PC-9 (cell line): Measurements from ENCODE around the gene RAPGEF1. TPM values are rescaled to one million over a fixed set of nuclear protein-coding genes. Genes with fewer than 3 reads are reported as not detected.

Experiments used
- BruUV-seq: library from RNA; stranded (reverse); fragments of 400-500 nt; replicated peaks from 2 replicates; lab custom pipeline; 2021; lab: Mats Ljungman, UMichigan
- CTCF ChIA-PET: fragments of 300-600 bp; sonication (Branson Sonifier 250); formaldehyde crosslinking; loops from one replicate; lab custom pipeline; 2022; ENCODE audit warnings: antibody characterized with exemption; lab: Charles Lee
- POLR2A ChIA-PET: fragments of 300-600 bp; sonication (Branson Sonifier 250); formaldehyde crosslinking; loops from one replicate; lab custom pipeline; 2022; ENCODE audit warnings: antibody characterized with exemption; ENCODE audit not compliant: unreplicated experiment; lab: Charles Lee
- DNase-seq, 2 experiments: peaks; one replicate each; pipeline versions ENCODE4 v3.0.0 to v3.0.0-alpha.2; 2015 to 2022; ENCODE audit warnings: mixed read lengths in 1 of 2
- H2AFZ ChIP-seq: fragments of 200-600 bp; sonication (generic); 2 replicates; pipeline ENCODE4 v1.8.1; 2017; ENCODE audit warnings: antibody characterized with exemption
- H3F3A ChIP-seq: fragments of 200-600 bp; sonication (generic); 2 replicates; pipeline ENCODE4 v1.8.1; 2017; ENCODE audit warnings: antibody characterized with exemption, mild to moderate bottlenecking, low read depth; ENCODE audit not compliant: insufficient read depth
- H3K27ac ChIP-seq: fragments of 200-600 bp; sonication (generic); 2 replicates; pipeline ENCODE4 v1.6.1; 2016; ENCODE audit warnings: mixed run types
- H3K27me3 ChIP-seq: fragments of 200-600 bp; sonication (generic); 2 replicates; pipeline ENCODE4 v1.6.1; 2016; ENCODE audit warnings: low read depth, mixed run types; ENCODE audit not compliant: insufficient read depth
- H3K36me3 ChIP-seq: fragments of 200-600 bp; sonication (generic); 2 replicates; pipeline ENCODE4 v1.6.1; 2016; ENCODE audit warnings: low read depth, mixed run types
- H3K4me1 ChIP-seq: fragments of 200-600 bp; sonication (generic); replicated peaks from 2 replicates; pipeline ENCODE4 v1.6.1; 2016; ENCODE audit warnings: mixed run types; ENCODE audit not compliant: insufficient read depth
- H3K4me2 ChIP-seq: fragments of 200-600 bp; sonication (generic); 2 replicates; pipeline ENCODE4 v1.6.1; 2017; ENCODE audit warnings: mixed run types
- H3K4me3 ChIP-seq: fragments of 200-600 bp; sonication (generic); 2 replicates; pipeline ENCODE4 v1.6.1; 2016; ENCODE audit warnings: mixed run types
- H3K79me2 ChIP-seq: fragments of 200-600 bp; sonication (generic); 2 replicates; pipeline ENCODE4 v1.6.1; 2017; ENCODE audit warnings: low read depth, mixed run types
- H3K9me2 ChIP-seq: fragments of 200-600 bp; sonication (generic); 2 replicates; pipeline ENCODE4 v1.8.1; 2017; ENCODE audit warnings: mild to moderate bottlenecking; ENCODE audit not compliant: insufficient read depth
- H3K9me3 ChIP-seq: fragments of 200-600 bp; sonication (generic); 2 replicates; pipeline ENCODE4 v1.8.1; 2016; ENCODE audit warnings: low read depth; ENCODE audit not compliant: insufficient read depth
- H4K20me1 ChIP-seq: fragments of 200-600 bp; sonication (generic); 2 replicates; pipeline ENCODE4 v1.8.1; 2017; ENCODE audit not compliant: insufficient read depth
- EZH2 ChIP-seq: fragments of 200-600 bp; sonication (generic); IDR thresholded peaks from 2 replicates; pipeline ENCODE4 v1.8.0; 2017; ENCODE audit warnings: antibody characterized with exemption, low read depth
- intact Hi-C: fragments of 100-400 bp; cut with micrococcal nuclease; formaldehyde crosslinking; loops from one replicate; pipeline ENCODE4 v1.10.0; 2022; ENCODE audit not compliant: unreplicated experiment
- total RNA-seq: library from RNA; stranded (reverse); gene quantifications from 2 replicates; pipeline ENCODE4 v1.2.3, GENCODE V29; 2021
- TF ChIP-seq, protein P1 (sequence below): fragments of 200-600 bp; sonication (generic); conservative IDR thresholded peaks from 2 replicates; pipeline ENCODE4 v1.6.1; 2017; ENCODE audit warnings: mixed run types, antibody characterized with exemption, mild to moderate bottlenecking, moderate library complexity

Gene RAPGEF1
- total RNA-seq, 1 experiment from 2014 or later = 66.5 TPM

DNA sequence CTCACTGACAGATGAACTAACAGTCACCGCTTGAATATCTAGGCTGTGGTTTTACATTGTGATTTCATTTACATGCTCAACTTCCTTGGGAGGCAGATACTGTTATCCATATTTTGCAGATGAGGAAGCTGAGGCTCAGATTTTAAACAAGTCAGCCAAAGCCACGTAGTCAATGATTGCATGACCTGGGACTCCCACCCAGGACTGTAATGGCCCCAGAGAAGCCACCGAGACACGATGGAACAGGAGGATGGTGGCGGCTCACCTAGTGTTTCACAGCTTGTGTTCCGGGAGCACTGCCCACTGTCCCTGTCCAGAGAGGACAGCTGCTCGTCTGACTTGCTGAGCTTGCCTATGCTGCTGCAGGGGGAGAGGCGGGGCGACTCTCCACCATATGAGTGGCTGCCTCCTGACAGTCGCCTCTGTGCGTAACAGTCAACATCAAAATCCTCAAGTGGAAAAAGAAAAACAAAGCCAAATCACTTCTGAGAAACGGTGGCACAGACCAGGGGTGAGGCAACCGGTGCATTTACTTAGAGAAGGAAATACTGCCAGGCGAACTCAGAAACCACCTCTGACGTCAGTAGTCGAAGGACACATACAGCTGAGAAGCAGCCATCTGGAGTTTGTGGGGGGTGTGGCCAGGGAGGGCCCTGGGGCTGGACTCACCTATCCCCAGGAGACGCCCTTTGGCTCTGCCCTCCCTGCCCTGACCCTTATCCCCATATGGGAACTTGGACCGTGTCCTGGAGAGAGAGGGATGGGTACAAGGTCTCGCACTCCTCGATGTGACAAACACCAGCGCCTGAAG is 112.0 kb downstream of the RAPGEF1 start:
- Histone ChIP-seq H2AFZ (no peak overlapping the region), H4K20me1 (0 out of 2 replicates have a peak, but pooled peaks cover 3% of the 10 kb centered on the region), H3K79me2 (no peaks in the 10 kb centered on the region), H3K9me3 (no peaks in the 10 kb centered on the region), H3K4me1 (peaks cover 12% of the 10 kb centered on the region; the same call in 1 of the 2 replicates), H3K27me3 (no peaks in the 10 kb centered on the region), H3F3A (peaks cover 6% of the 10 kb centered on the region; the same call in 1 of the 2 replicates), H3K9me2 (no peaks in the 10 kb centered on the region), H3K4me3 (no peak overlapping the region), H3K36me3 (no peaks in the 10 kb centered on the region), H3K27ac (no peak overlapping the region), H3K4me2 (no peak overlapping the region)
- CTCF ChIA-PET = no interaction called here
- no peak for DNase-seq
- no peak for TF ChIP-seq EZH2
- TF ChIP-seq, protein P1, sequence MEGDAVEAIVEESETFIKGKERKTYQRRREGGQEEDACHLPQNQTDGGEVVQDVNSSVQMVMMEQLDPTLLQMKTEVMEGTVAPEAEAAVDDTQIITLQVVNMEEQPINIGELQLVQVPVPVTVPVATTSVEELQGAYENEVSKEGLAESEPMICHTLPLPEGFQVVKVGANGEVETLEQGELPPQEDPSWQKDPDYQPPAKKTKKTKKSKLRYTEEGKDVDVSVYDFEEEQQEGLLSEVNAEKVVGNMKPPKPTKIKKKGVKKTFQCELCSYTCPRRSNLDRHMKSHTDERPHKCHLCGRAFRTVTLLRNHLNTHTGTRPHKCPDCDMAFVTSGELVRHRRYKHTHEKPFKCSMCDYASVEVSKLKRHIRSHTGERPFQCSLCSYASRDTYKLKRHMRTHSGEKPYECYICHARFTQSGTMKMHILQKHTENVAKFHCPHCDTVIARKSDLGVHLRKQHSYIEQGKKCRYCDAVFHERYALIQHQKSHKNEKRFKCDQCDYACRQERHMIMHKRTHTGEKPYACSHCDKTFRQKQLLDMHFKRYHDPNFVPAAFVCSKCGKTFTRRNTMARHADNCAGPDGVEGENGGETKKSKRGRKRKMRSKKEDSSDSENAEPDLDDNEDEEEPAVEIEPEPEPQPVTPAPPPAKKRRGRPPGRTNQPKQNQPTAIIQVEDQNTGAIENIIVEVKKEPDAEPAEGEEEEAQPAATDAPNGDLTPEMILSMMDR = no peak
- intact Hi-C loops = no loop called here
- POLR2A ChIA-PET = no interaction called here
- BruUV-seq = no TSS peak

DNA sequence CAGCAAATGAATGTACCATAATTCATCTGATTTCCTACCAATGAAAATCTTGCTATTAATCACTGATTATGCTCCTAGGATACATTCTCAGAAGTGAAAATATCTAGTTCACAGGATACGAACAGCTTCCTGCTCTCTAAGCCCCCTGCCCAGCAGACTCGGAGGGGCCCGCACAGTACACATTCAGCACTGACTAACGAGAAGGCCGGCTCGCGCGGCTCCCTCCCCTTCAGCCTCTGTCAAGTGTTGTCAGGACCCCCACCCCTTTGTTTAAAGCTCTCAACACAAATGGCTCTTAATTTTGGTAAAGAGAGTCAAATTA is 112.6 kb downstream of the RAPGEF1 start:
- TF ChIP-seq, protein P1 = no peak
- no peak for TF ChIP-seq EZH2
- no TSS peak for BruUV-seq
- Histone ChIP-seq H3K27me3 (no peaks in the 10 kb centered on the region), H3K9me2 (no peaks in the 10 kb centered on the region), H4K20me1 (0 out of 2 replicates have a peak, but pooled peaks cover 3% of the 10 kb centered on the region), H3F3A (peaks cover 6% of the 10 kb centered on the region; the same call in 1 of the 2 replicates), H3K4me3 (no peak overlapping the region), H3K36me3 (no peaks in the 10 kb centered on the region), H3K79me2 (no peaks in the 10 kb centered on the region), H2AFZ (no peak overlapping the region), H3K27ac (no peak overlapping the region), H3K4me2 (no peak overlapping the region), H3K9me3 (no peaks in the 10 kb centered on the region), H3K4me1 (peaks cover 12% of the 10 kb centered on the region; the same call in 1 of the 2 replicates)
- DNase-seq = no peak
- intact Hi-C loops = no loop called here
- ChIA-PET CTCF (no interaction called here), POLR2A (interaction anchor here (0.6 kb wide), 1 partner anchor 446 kb away, joined by 7 read pairs; no protein-coding TSS in a partner anchor)

DNA sequence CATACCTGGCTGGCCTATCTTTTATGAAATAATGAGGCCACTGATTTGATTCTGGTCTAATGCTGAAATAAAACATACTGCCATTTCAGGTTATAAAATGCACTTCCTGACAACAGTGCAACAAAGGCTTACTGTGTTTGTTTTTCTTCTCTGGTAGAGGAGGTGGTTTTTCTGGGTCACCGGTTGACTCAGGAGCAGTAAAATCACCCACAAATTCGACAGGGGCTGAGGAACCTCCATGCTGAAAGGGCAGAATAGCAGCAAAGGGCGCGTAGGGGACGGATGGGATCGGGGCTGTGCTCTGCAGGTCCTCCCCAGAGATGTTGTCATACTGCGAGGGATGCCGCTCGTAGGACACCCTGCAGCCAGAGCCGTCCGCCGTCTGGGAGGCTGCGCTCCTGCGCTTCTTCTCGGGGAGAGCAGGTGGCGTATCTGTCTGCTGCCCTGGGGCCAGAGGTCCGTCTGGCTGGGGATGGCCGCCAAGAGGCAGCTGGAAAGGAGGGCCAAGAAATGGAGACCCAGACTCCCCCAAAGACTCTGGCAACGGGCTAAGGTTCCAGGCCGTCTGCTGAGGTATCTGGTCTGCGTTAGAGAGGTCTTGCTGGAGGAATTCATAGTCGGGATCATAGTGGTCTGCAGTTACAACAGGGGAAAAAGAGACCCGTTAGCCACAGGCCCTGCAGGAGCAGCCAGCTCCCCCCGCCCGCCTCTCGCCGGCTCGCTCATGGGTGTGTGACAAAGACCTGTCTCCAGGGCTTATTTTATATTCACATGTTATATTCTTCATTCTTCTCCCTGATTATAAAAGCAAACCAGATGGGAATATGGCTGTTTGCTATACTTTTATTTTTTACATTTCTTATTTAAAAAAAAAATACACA is 113.8 kb downstream of the RAPGEF1 start:
- Histone ChIP-seq H3K4me3 (no peak overlapping the region), H2AFZ (no peak overlapping the region), H3K27me3 (no peaks in the 10 kb centered on the region), H3K4me2 (no peak overlapping the region), H3K36me3 (no peaks in the 10 kb centered on the region; the same call in 1 of the 2 replicates), H3K4me1 (peaks cover 12% of the 10 kb centered on the region; the same call in 1 of the 2 replicates), H3K79me2 (no peaks in the 10 kb centered on the region), H4K20me1 (0 out of 2 replicates have a peak, but pooled peaks cover 3% of the 10 kb centered on the region), H3F3A (peaks cover 6% of the 10 kb centered on the region; the same call in 1 of the 2 replicates), H3K27ac (no peak overlapping the region), H3K9me3 (no peaks in the 10 kb centered on the region), H3K9me2 (no peaks in the 10 kb centered on the region)
- DNase-seq = no peak
- CTCF ChIA-PET = no interaction called here
- no peak for TF ChIP-seq EZH2
- TF ChIP-seq, protein P1 = no peak
- intact Hi-C loops = no loop called here
- POLR2A ChIA-PET = no interaction called here
- BruUV-seq = no TSS peak
